ENCODE measurements around the gene CADM2. TPM values are rescaled to one million over a fixed set of nuclear protein-coding genes. Genes with fewer than 3 reads are reported as not detected.

CADM2 gene
- total RNA-seq, 1 experiment from 2014 or later, result 0.64 TPM

- in situ Hi-C loops (cut with HindIII; ENCODE audit: low pct_unique_long_range_greater_than_20kb, low sequenced_read_pairs), result no loop called here
- Histone ChIP-seq H3K36me3 (ENCODE audit: control insufficient read depth, insufficient read depth, low read length) (no peaks in the 10 kb centered on the region), H3K4me1 (ENCODE audit: control insufficient read depth, insufficient read depth, low read length) (no peaks in the 10 kb centered on the region), H3K27ac (ENCODE audit: low read length) (no peak overlapping the region), H3K27me3 (ENCODE audit: control insufficient read depth, insufficient read depth, low read length) (no peaks in the 10 kb centered on the region), H3K4me3 (ENCODE audit: low read depth in 2 of 2, low read length in 2 of 2) (no peak overlapping the region), H3K9me3 (ENCODE audit: control insufficient read depth, insufficient read depth, low read depth, low read length) (no peaks in the 10 kb centered on the region)
- ChIA-PET CTCF (no interaction called here), POLR2A (no interaction called here)
- no TSS peak for BruUV-seq (replicated peaks)
- intact Hi-C loops (cut with micrococcal nuclease; ENCODE audit: unreplicated experiment), result no loop called here
- ATAC-seq (no peak), DNase-seq (ENCODE audit: low read depth, low spot score) (no peak)
- TF ChIP-seq SIN3A (IDR thresholded peaks at IDR 0.05; ENCODE audit: borderline replicate concordance, insufficient read depth, low read depth, low read length) (no peak), CTCF (IDR thresholded peaks at IDR 0.05) (no peak), POLR2AphosphoS5 (IDR thresholded peaks at IDR 0.05; ENCODE audit: low read depth, low read length) (no peak), TCF7L2 (IDR thresholded peaks at IDR 0.05; ENCODE audit: low read depth, low read length) (no peak), REST (IDR thresholded peaks at IDR 0.05; ENCODE audit: insufficient read depth in 1 of 2, low read depth in 2 of 2, low read length in 1 of 2) (no peak)
Measured at GRCh38 chr3:85877631-85878030, 918.8 kb downstream of the CADM2 start.

- Histone ChIP-seq H3K4me3 (ENCODE audit: low read depth in 2 of 2, low read length in 2 of 2) (no peak overlapping the region), H3K36me3 (ENCODE audit: control insufficient read depth, insufficient read depth, low read length) (no peaks in the 10 kb centered on the region), H3K27ac (ENCODE audit: low read length) (no peak overlapping the region), H3K4me1 (ENCODE audit: control insufficient read depth, insufficient read depth, low read length) (no peaks in the 10 kb centered on the region), H3K27me3 (ENCODE audit: control insufficient read depth, insufficient read depth, low read length) (no peaks in the 10 kb centered on the region), H3K9me3 (ENCODE audit: control insufficient read depth, insufficient read depth, low read depth, low read length) (no peaks in the 10 kb centered on the region)
- intact Hi-C loops (cut with micrococcal nuclease; ENCODE audit: unreplicated experiment) (no loop called here), in situ Hi-C loops (cut with HindIII; ENCODE audit: low pct_unique_long_range_greater_than_20kb, low sequenced_read_pairs) (no loop called here)
- DNase-seq (ENCODE audit: low read depth, low spot score), result no peak
- no peak for ATAC-seq
- TF ChIP-seq POLR2AphosphoS5 (IDR thresholded peaks at IDR 0.05; ENCODE audit: low read depth, low read length), result no peak
- no peak for TF ChIP-seq REST (IDR thresholded peaks at IDR 0.05; ENCODE audit: insufficient read depth in 1 of 2, low read depth in 2 of 2, low read length in 1 of 2)
- TF ChIP-seq TCF7L2 (IDR thresholded peaks at IDR 0.05; ENCODE audit: low read depth, low read length), result no peak
- TF ChIP-seq SIN3A (IDR thresholded peaks at IDR 0.05; ENCODE audit: borderline replicate concordance, insufficient read depth, low read depth, low read length), result no peak
- no peak for TF ChIP-seq CTCF (IDR thresholded peaks at IDR 0.05)
- POLR2A ChIA-PET, result no interaction called here
- CTCF ChIA-PET, result no interaction called here
- no TSS peak for BruUV-seq (replicated peaks)
Measured at GRCh38 chr3:85881833-85882393, 923.1 kb downstream of the CADM2 start.
